Lower leg skin (tissue), 3 donors: ENCODE measurements around the gene ERO1A.

Source experiments
- CTCF ChIP-seq, 3 donors: fragments of 450-650 bp; IDR thresholded peaks; one replicate each; pipeline ENCODE4 v1.5.1; 2016; ENCODE audit warnings: antibody characterized with exemption in 3 of 3, mild to moderate bottlenecking in 3 of 3, moderate library complexity in 2 of 3
- POLR2A ChIP-seq, 2 donors: fragments of 450-650 bp; IDR thresholded peaks; one replicate each; pipeline ENCODE4 v1.6.1; 2016 to 2017; ENCODE audit warnings: antibody characterized with exemption in 2 of 2, mild to moderate bottlenecking in 1 of 2, moderate library complexity in 1 of 2

GRCh38 chr14:52693532-52693931, 1.8 kb downstream of the ERO1A start:
- no peak for TF ChIP-seq POLR2A (IDR thresholded peaks at IDR 0.05)
- no peak for TF ChIP-seq CTCF (IDR thresholded peaks at IDR 0.05)
